ENCODE measurements around the gene IL17C.

DNA sequence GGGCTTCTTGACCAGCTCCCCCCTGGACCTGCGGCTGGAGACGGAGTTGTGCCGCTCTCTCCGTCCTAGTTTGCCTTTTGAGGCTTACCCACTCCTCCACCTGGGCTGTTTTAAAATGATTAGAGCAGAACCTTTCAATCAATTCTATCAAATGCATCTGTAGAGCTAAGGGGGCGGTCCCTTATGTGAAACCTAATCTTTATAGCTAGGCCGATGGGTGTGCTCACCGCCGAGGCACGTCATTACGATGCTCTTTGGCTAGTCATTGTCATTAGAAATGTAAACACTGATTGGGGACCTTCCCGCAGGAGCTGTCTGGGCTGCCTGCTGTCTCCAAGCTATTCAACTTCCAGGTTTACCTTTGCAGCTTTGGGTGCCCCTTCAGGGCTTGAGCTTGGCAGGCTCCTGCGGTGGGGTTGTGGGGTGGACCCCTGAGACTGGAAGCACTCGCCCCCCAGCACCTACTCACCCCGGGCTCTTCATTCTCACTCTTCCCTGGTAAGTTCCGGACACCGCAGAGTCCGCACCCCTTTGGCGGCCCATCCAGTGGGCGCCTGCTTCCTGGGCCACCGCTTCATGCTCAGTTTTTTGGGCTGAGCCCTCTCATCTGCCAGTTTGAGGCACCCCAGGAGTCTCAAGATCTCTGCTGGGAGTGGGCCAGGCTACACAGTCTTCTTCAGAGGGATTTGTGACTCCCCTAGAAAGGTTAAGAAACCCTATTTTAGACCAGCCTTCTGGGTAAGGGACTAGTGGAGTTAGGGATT, 20.9 kb upstream of the IL17C start:
- TF ChIP-seq, protein P1, sequence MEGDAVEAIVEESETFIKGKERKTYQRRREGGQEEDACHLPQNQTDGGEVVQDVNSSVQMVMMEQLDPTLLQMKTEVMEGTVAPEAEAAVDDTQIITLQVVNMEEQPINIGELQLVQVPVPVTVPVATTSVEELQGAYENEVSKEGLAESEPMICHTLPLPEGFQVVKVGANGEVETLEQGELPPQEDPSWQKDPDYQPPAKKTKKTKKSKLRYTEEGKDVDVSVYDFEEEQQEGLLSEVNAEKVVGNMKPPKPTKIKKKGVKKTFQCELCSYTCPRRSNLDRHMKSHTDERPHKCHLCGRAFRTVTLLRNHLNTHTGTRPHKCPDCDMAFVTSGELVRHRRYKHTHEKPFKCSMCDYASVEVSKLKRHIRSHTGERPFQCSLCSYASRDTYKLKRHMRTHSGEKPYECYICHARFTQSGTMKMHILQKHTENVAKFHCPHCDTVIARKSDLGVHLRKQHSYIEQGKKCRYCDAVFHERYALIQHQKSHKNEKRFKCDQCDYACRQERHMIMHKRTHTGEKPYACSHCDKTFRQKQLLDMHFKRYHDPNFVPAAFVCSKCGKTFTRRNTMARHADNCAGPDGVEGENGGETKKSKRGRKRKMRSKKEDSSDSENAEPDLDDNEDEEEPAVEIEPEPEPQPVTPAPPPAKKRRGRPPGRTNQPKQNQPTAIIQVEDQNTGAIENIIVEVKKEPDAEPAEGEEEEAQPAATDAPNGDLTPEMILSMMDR (IDR thresholded peaks at IDR 0.05), result no peak
- no peak for TF ChIP-seq POLR2A (IDR thresholded peaks at IDR 0.05)
